ENCODE data around the gene PTGES3. TPM values are rescaled to one million over a fixed set of nuclear protein-coding genes. Genes with fewer than 3 reads are reported as not detected.

Gene PTGES3
- total and polyA plus RNA-seq, 3 donors from 2014 or later, result 102 to 267 (median 110) TPM

DNA sequence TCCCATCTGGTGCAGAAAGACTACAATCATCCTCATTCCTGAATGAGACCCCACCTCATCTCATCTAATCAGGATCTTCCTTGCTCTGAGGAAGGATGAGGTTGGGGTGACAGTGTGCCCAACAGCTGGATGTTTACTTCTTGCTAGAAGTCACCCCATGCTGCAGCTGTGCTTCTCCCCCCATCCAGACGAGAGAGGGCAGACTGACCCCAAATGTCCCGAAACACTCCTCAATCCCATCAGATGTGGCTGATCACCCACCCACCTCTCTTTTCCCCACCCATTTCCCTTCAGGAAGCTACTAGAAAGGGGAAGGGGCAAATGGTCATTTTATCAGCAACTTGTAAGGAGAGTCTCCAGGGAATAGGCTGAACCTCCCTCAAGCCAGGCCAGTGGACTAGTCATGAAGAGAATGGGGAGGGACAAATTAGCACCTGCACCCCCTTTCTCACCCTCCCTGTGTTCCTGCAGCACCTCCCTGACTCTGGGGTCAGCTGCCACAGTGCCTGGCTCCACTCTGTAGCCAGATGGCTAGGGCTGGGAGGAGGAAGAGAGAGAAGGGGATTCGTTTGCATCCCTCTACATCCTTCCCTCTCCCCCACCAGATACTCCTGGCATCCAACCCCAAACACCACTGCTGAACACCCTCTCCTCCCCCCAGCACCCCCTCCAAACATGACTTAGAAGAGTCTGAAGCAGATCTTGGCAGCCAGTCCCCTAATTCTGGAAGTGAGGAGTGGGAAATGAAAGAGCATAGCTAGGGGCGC, 55.2 kb downstream of the PTGES3 start:
- Histone ChIP-seq H3K36me3 (ENCODE audit: low read depth, missing control alignments) (no peaks in the 10 kb centered on the region), H3K9me3 (no peaks in the 10 kb centered on the region), H3K27me3 (no peaks in the 10 kb centered on the region), H3K27ac (peak overlapping the region; percentile 57 to 98), H3K4me1 (peaks cover 49% of the 10 kb centered on the region), H3K4me3 (no peak overlapping the region)
- no peak for DNase-seq
- no peak for TF ChIP-seq POLR2A (IDR thresholded peaks at IDR 0.05)
- TF ChIP-seq, protein P1, sequence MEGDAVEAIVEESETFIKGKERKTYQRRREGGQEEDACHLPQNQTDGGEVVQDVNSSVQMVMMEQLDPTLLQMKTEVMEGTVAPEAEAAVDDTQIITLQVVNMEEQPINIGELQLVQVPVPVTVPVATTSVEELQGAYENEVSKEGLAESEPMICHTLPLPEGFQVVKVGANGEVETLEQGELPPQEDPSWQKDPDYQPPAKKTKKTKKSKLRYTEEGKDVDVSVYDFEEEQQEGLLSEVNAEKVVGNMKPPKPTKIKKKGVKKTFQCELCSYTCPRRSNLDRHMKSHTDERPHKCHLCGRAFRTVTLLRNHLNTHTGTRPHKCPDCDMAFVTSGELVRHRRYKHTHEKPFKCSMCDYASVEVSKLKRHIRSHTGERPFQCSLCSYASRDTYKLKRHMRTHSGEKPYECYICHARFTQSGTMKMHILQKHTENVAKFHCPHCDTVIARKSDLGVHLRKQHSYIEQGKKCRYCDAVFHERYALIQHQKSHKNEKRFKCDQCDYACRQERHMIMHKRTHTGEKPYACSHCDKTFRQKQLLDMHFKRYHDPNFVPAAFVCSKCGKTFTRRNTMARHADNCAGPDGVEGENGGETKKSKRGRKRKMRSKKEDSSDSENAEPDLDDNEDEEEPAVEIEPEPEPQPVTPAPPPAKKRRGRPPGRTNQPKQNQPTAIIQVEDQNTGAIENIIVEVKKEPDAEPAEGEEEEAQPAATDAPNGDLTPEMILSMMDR (IDR thresholded peaks at IDR 0.05), result no peak
- intact Hi-C loops (cut with DNase I; ENCODE audit: low total_unique reads), result no loop called here
- 27 to 38% methylated on average over 4 of the region's 4 CpGs for WGBS, 2 donors

DNA sequence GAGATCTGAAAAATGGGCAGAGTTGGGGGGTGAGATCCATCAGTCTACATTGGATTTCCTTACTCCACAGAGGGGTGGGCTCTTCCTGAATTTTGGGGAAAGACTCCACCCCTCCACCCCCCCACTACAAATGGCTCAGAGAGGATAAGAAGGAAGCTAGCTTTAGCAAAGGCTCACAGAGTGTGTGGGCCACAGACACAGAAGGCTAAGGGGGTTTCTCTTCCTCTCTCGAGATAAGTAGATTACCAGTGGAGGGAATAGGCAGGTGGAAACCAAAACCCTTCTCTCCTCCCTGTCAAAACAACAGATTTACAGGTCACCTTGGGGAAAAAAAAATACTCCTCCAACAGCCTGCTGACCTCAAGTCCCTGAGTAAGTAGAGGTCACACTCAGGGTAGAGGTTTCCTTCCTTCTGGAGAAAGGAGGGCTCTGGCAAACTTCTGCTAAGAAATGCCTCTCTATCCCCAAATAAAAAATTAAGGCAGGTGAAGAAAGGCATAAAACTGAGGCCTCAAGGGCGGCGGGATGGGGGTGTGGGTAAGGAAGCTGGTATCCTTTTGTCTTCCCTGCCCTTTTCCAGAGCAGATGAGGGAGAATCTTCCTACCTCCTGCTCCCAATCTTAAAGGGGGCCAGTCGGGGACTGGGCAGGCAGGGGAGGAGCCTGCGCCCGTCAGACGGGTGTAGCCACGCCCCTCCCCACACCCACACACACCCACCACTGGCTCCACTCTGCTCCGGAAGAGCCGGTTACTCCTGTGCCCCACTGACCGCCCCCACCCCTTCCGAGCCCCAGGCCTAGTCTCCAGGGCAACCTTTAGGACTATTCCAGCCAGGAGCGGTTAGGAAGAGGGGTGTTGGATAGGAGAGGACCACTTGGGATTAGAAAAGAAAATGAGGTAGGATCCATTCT, 56.0 kb downstream of the PTGES3 start:
- Histone ChIP-seq H3K9me3 (no peaks in the 10 kb centered on the region), H3K36me3 (ENCODE audit: low read depth, missing control alignments) (no peaks in the 10 kb centered on the region), H3K27ac (peak overlapping the region; percentile 57 to 76), H3K4me3 (no peak overlapping the region), H3K4me1 (peaks cover 44% of the 10 kb centered on the region), H3K27me3 (no peaks in the 10 kb centered on the region)
- WGBS, 2 donors, result 5 to 6% methylated on average over 13 of the region's 13 CpGs
- peak; percentile 81 for DNase-seq
- intact Hi-C loops (cut with DNase I; ENCODE audit: low total_unique reads), result no loop called here
- TF ChIP-seq, protein P1 (IDR thresholded peaks at IDR 0.05), result no peak
- no peak for TF ChIP-seq POLR2A (IDR thresholded peaks at IDR 0.05)

DNA sequence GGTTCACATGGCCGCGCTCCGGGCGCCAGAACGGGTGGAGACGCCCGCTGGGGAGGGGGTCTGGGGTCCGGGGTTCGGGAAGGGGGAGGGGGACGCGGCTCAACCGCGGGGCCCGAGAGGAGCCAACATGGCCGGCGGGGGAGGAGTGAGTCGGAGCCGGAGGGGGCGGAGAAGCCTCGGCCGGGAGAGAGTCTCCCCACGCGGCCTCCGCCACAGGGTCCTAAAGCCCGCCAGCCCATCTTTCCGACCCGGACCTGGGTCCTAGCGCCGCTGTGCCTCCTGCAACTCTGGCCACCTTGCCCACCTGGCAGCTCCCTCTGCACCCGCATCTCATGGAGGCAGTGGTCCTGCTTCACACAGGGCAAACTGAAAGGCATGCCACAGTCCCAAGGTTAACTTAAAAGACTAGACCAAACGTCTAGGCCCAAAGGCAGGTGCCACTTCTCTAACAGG, 57.9 kb downstream of the PTGES3 start, which contains the start of gene BAZ2A:
Gene BAZ2A, minus strand, starts transcription at position 147 of the 453 bp plus-strand sequence. CDS start 12,796 bp downstream, outside the sequence.
- no peaks in the 10 kb centered on the region for H3K27me3 ChIP-seq
- intact Hi-C loops (cut with DNase I; ENCODE audit: low total_unique reads), result no loop called here
- H3K4me3 ChIP-seq, result peak within 1 kb of the TSS; percentile 88 to 100
- peaks cover 53% of the 10 kb centered on the region for H3K4me1 ChIP-seq
- peak; percentile 98 for DNase-seq
- H3K9me3 ChIP-seq, result no peaks in the 10 kb centered on the region
- 0 to 1% methylated on average over 1 to 31 of the region's 31 CpGs for WGBS, 2 donors
- no peak for TF ChIP-seq POLR2A (IDR thresholded peaks at IDR 0.05)
- TF ChIP-seq, protein P1 (IDR thresholded peaks at IDR 0.05), result no peak
- peak within 1 kb of the TSS; percentile 97 for H3K27ac ChIP-seq
- H3K36me3 ChIP-seq (ENCODE audit: low read depth, missing control alignments), result no peaks in the 10 kb centered on the region

DNA sequence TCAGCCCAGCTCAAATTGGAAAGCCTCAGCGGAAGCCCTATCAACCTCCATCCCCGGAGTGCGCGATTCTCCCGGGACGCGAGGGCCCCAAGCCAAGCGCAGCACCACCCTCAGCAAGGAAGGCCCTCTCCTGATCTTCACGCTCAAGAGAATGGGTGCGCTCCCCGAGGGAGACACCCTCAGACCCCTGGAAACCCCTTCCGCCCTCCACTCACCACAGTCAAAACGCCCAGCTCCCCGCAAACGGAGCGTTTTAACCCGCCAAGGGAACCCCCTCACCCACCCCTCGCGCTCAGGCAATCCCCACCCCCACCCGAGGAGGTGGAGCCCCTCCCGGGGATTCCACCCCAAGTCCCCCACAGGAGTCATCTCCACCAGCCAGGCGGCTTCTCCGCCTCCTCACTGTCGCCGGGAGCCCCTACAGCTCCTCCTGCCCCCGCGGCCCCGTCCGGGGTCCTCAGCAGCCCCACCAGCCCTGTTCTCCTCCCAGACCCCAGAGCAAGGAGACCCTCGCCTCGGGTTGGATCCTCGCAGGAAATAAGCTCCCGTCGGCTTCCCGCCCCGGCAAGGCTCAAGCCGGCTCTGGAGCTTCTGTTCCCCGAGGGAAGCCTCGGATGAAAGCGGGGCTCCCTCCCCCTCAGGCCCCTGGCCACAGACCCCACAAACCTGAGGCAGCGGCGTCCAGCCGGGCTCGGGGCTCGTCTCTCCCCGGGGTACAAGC, 58.5 kb downstream of the PTGES3 start:
- Histone ChIP-seq H3K27me3 (no peaks in the 10 kb centered on the region), H3K27ac (peak overlapping the region; percentile 97), H3K9me3 (no peaks in the 10 kb centered on the region), H3K4me3 (peak overlapping the region; percentile 88 to 100), H3K36me3 (ENCODE audit: low read depth, missing control alignments) (no peaks in the 10 kb centered on the region), H3K4me1 (peaks cover 55% of the 10 kb centered on the region)
- no peak for TF ChIP-seq POLR2A (IDR thresholded peaks at IDR 0.05)
- TF ChIP-seq, protein P1 (IDR thresholded peaks at IDR 0.05), result no peak
- WGBS, 2 donors, result 0% methylated on average over 4 to 42 of the region's 46 CpGs
- intact Hi-C loops (cut with DNase I; ENCODE audit: low total_unique reads), result no loop called here
- DNase-seq, result peak; percentile 32

Data from testis (tissue), 3 donors.